K562 treated with DMSO at 1 percent for 12 hours (cell line): ENCODE data around the gene LRRC3C. TPM values are rescaled to one million over a fixed set of nuclear protein-coding genes. Genes with fewer than 3 reads are reported as not detected.

Source experiments
- total RNA-seq: library from RNA; unstranded; fragments of 300-600 nt; gene quantifications from 2 replicates; pipeline ENCODE4 v1.2.3, GENCODE V29; 2022; ENCODE audit not compliant: insufficient read depth

Gene LRRC3C
- not detected in 2 replicates for total RNA-seq

GRCh38 chr17:39927101-39927928 lies at the start of gene LRRC3C, which contains the start of gene ORMDL3:
LRRC3C (plus strand) TSS chr17:39927732; CDS start chr17:39941524, 13,792 bp downstream.
ORMDL3 (minus strand) TSS chr17:39927601; CDS start chr17:39924203, 3,398 bp downstream.

GRCh38 chr17:39962642-39963220 lies 35.2 kb downstream of the LRRC3C start, which contains the start of gene GSDMA:
GSDMA (plus strand) TSS chr17:39963004; CDS start chr17:39965688, 2,684 bp downstream.

GRCh38 chr17:39980351-39981206 lies 53.0 kb downstream of the LRRC3C start, which contains the start of gene PSMD3:
PSMD3 (plus strand) TSS chr17:39980807; CDS start chr17:39980971, 164 bp downstream.

Other genes with a start within 250 kb of the LRRC3C start
- 7.0 and 15.8 TPM in 2 replicates for gene PGAP3, start 239.7 kb upstream of the LRRC3C start, total RNA-seq
- gene ERBB2, start 227.7 kb upstream of the LRRC3C start, total RNA-seq = 2.6 and 6.4 TPM in 2 replicates
- 97.0 and 128 TPM in 2 replicates for gene MIEN1, start 197.2 kb upstream of the LRRC3C start, total RNA-seq
- gene GRB7, start 189.8 kb upstream of the LRRC3C start, total RNA-seq = 5.5 and 7.7 TPM in 2 replicates
- 0.47 TPM in 1 of 2 replicates, not detected in the other for gene IKZF3, start 63.4 kb upstream of the LRRC3C start, total RNA-seq
- not detected in 2 replicates for gene ZPBP2, start 59.5 kb upstream of the LRRC3C start, total RNA-seq
- gene GSDMB, start 9.1 kb upstream of the LRRC3C start, total RNA-seq = 4.8 and 13.7 TPM in 2 replicates
- gene ORMDL3, start 131 bp upstream of the LRRC3C start, total RNA-seq = 20.5 and 42.5 TPM in 2 replicates
- not detected in 2 replicates for gene GSDMA, start 35.3 kb downstream of the LRRC3C start, total RNA-seq
- 155 and 233 TPM in 2 replicates for gene PSMD3, start 53.1 kb downstream of the LRRC3C start, total RNA-seq
- gene CSF3, start 87.7 kb downstream of the LRRC3C start, total RNA-seq = not detected in 2 replicates
- gene MED24, start 126.7 kb downstream of the LRRC3C start, total RNA-seq = 51.2 and 88.5 TPM in 2 replicates
- gene THRA, start 135.2 kb downstream of the LRRC3C start, total RNA-seq = 9.5 and 19.3 TPM in 2 replicates
- 3.3 and 4.5 TPM in 2 replicates for gene NR1D1, start 172.9 kb downstream of the LRRC3C start, total RNA-seq
- 16.3 and 47.9 TPM in 2 replicates for gene MSL1, start 194.2 kb downstream of the LRRC3C start, total RNA-seq
- gene CASC3, start 212.8 kb downstream of the LRRC3C start, total RNA-seq = 26.8 and 47.2 TPM in 2 replicates
- gene RAPGEFL1, start 249.7 kb downstream of the LRRC3C start, total RNA-seq = 1.7 and 2.6 TPM in 2 replicates